Hematopoietic multipotent progenitor cell treated with erythropoietin and hydrocortisone succinate and interleukin-3 and kit ligand, for 8 days (in vitro differentiated cells): Measurements from ENCODE around the gene HSFY2.
"Not testable (repeated sequence)": the region's sequence is repeated elsewhere in the genome, so short reads cannot be mapped to it uniquely, and the experiment has no call there.

Source experiments
- DNase-seq: peaks from one replicate; pipeline ENCODE4 v3.0.0-alpha.2; 2015

HSFY2 gene, protein sequence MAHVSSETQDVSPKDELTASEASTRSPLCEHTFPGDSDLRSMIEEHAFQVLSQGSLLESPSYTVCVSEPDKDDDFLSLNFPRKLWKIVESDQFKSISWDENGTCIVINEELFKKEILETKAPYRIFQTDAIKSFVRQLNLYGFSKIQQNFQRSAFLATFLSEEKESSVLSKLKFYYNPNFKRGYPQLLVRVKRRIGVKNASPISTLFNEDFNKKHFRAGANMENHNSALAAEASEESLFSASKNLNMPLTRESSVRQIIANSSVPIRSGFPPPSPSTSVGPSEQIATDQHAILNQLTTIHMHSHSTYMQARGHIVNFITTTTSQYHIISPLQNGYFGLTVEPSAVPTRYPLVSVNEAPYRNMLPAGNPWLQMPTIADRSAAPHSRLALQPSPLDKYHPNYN

GRCh38 chrY:18773635-18774034, at the start of gene HSFY2:
Gene HSFY2, minus strand, starts transcription at chrY:18773735. Its CDS starts 117 bp downstream, at chrY:18773618.
- not testable (repeated sequence) for DNase-seq

- not testable (repeated sequence) for DNase-seq
These were observed 42.2 kb upstream of the HSFY2 start for GRCh38 chrY:18815751-18816150.

DNA sequence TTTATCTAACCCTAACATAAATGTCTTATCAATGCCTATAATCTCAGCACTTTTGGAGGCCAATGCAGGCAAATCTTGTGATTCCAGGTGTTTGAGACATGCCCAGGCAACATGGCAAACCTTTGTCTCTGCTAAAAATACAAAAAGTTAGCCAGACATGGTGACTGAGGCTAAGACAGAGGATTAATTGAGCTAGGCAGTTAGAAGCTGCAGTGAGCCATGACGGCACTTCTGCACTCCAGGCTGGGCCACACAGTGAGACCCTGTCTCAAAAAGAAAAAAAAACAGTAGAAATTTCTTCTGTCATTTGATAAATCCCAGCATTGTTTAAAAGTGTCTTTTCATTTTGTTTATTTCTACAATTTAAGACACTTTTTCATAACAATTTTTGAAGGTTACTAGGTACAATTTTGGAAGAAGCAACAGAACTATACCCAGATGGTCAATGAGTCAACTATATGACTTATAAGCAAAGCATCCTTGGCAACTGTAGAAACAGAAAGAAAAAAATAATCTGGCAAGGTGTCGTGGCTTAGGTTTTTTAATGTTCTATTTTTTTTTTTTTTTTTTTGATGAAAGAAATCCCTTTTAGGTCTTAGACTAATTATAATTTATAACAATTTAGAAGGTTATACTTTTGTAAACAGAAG, 15.3 kb upstream of the HSFY2 start:
- not testable (repeated sequence) for DNase-seq

GRCh38 chrY:18754077-18754476, 19.5 kb downstream of the HSFY2 start:
- not testable (repeated sequence) for DNase-seq

DNA sequence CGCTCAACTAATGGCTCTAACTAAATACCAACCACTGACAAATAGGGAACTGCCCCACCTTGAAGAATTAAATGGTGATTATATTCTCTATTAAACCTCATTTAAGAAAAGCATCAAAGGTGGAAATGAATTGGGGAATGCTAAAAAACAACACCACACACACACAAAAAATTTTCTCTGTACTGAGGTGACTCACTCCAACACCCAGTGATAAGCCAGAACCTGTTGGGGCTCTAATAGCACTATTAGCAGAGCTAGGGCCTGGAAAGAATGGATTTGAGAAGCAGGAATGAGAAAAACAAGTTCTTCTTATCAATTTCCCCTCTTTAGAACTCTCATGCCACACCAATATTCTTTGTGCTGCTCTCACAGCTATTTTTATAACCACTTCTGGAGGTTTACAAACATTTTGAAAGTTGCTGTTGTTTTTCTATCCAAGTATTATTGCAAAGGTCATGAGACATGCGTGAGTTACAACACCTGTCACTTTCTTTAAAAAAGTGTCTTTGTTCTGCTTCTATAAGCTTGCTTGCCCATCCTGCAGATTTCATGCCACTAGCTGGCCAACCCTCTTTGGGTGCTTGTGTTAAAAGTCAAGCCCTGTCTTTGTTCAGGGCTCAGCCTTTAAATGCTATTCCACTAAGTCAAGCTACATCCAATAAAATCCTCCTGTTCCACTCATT, 20.3 kb downstream of the HSFY2 start:
- DNase-seq = not testable (repeated sequence)

DNA sequence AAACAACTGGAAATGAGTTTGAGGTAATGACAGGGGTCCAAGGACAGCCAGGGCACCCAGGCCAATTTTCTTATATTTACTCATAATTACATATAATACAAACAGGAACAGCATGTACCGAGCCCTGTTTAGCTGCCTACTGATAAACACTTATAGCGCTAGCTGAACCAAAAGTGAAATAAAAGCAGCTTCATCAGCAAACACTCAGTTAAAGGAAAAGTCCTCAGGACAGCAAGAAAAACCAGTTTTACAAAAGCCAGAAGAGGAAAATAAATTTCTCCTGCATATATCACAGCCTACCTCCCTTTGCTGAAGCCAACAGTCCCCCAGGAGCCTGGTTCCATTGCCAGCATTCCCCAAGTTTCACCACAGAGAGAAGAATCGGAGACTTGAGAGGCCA, 49.8 kb downstream of the HSFY2 start:
- DNase-seq = not testable (repeated sequence)
